GM12873 (cell line): Measurements from ENCODE around the gene PXYLP1.

ENCODE experiments used
- CTCF ChIP-seq: IDR thresholded peaks from 2 replicates; pipeline ENCODE4 v1.5.1; 2012; ENCODE audit warnings: low read depth, mild to moderate bottlenecking, moderate library complexity, low read length, control low read depth; ENCODE audit not compliant: insufficient read depth; ENCODE audit errors: missing control alignments

Gene PXYLP1

GRCh38 chr3:141305436-141305835, 73.8 kb downstream of the PXYLP1 start:
- TF ChIP-seq CTCF = peak; percentile 42

DNA sequence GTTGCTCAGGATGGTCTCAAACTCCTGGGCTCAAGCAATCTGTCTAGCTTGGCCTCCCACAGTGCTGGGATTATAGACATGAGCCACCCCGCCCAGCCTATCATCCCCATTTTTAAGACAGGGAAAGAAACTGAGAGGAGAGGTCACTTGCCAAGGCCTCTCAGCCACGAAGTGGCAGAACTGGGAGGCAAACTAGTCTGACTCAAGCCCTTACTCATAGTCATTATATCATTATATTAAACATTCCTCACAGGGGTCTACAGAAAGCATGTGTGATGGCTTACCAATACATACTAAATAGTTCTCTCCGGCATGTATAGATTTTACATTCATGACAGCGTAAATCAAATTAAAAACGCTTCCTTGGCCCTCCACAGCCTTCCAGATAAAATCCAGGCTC, 74.7 kb downstream of the PXYLP1 start:
- TF ChIP-seq CTCF = no peak

- TF ChIP-seq CTCF = no peak
These were observed 75.3 kb downstream of the PXYLP1 start for GRCh38 chr3:141306922-141307321.

DNA sequence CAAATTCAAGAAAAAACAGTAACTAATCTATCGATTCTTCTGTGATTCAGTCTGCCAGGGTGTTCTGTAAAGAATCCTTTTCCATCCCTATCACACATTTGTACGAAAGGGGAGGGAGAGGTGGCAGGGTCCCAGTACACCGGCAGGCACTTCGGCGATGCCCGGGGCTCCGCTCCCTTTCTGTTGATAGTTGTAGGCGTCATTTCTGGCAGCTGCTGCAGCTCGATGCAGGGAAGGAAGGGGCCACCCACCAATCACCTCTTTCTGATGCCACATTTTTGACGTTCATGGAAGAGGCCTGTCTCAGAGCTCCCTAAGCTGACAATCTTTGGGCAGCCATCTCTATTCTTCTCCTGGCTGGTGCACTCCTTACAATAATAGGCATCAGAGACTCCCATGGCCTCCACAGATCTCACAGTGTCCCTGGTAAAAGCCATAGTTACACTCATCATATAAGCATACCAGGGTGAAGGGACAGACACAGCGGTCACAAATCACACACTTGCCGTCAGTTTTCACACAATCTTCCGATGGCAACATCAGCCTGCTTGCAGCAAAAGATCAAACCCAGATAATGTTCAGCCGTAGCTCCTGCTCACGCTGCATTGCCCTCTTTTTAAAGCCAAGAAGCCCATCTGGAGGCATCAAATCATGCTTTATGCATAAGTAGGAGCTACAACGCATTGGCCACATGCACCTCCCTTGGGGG, 75.9 kb downstream of the PXYLP1 start:
- TF ChIP-seq CTCF = no peak

DNA sequence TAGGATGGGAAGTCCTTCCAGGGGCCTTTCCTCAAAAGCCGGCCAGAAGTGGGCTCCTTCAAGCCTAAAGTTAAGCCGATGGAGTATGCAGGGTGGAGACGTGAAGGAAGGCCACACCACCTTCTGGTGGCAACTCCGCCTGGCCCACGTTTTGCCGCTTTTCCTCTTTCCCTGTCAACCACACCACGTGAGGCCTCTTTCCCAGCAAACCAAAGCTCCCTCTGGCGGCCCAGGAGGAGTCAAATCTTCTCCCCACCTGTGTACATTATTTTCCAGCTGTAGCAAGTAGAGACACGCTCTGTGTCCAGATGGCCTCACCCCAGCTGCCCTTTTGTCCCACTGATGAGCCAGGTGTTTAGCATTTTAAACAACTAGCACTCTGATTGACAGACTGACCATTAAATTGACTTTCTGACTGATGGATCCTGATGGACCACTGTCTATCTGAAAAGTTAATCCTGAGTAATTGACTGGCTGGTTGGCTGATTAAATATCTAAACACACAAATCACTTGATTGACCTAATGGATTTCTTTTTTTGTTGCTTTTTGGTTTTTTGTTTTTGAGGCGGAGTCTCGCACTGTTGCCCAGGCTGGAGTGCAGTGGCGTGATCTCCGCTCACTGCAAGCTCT, 77.1 kb downstream of the PXYLP1 start:
- TF ChIP-seq CTCF = no peak

DNA sequence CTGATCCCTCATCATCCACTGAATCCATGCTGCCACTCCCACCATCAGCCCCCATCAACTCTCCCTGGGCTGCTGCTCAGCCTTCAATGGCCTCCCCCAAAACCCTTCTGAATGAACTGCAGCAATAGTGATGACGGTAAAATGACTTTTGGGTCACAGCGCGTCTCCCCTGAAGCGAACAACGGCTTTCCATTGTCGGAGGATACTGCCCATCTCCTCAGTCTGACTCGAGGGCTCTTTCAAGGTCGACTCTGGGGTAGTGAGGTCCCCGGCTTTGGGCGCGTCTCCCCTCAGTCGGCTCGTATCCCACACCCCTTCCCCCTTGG, 79.5 kb downstream of the PXYLP1 start:
- TF ChIP-seq CTCF = no peak

- peak; percentile 88 for TF ChIP-seq CTCF
These were observed 80.1 kb downstream of the PXYLP1 start for GRCh38 chr3:141311496-141312353.
